Activated gamma-delta T cell treated with Interleukin-2 at 50 U/mL for 16 hours (primary cell): ENCODE data around the gene HELB.

Source experiments
- DNase-seq: peaks from one replicate; pipeline ENCODE4 v3.0.0-alpha.2; 2020

HELB gene

GRCh38 chr12:66367015-66367667 lies 64.8 kb downstream of the HELB start:
- no peak for DNase-seq

- no peak for DNase-seq
These were observed 69.7 kb downstream of the HELB start for GRCh38 chr12:66371982-66372381.

GRCh38 chr12:66375560-66375959 lies 73.3 kb downstream of the HELB start:
- no peak for DNase-seq

- DNase-seq, result no peak
These were observed 77.3 kb downstream of the HELB start for GRCh38 chr12:66379616-66380015.

GRCh38 chr12:66380769-66381535 lies 78.7 kb downstream of the HELB start:
- DNase-seq, result no peak

- no peak for DNase-seq
These were observed 84.8 kb downstream of the HELB start for GRCh38 chr12:66387117-66387516.
